Spleen (tissue), 7 donors: ENCODE measurements around the gene ABCA10.
"Not testable (repeated sequence)": the region's sequence is repeated elsewhere in the genome, so short reads cannot be mapped to it uniquely, and the experiment has no call there.

Source experiments
- CTCF ChIP-seq, 11 experiments: fragments of 200-600 bp in 7 of 11; fragments of 450-650 bp in 4 of 11; sonication (generic) in 4 of 11; IDR thresholded peaks in 8 of 11; conservative IDR thresholded peaks in 3 of 11; 1 replicate in 7 of 11; 2 replicates in 4 of 11; pipeline versions ENCODE4 v1.4.0 to v1.8.0; 2016 to 2021; ENCODE audit warnings: antibody characterized with exemption in 11 of 11, inconsistent platforms in 4 of 11, mild to moderate bottlenecking in 1 of 11
- POLR2A ChIP-seq, 3 donors: fragments of 450-650 bp; IDR thresholded peaks; one replicate each; pipeline ENCODE4 v1.5.1; 2017; ENCODE audit warnings: antibody characterized with exemption in 3 of 3, mild to moderate bottlenecking in 1 of 3
- POLR2AphosphoS5 ChIP-seq, 3 donors: sonication (generic); formaldehyde crosslinking; IDR thresholded peaks; one replicate each; pipeline ENCODE4 v1.5.1; 2017; ENCODE audit warnings: antibody characterized with exemption in 3 of 3
- donor health status: DM: no; HTN: no; CAD: no; lungs with moderate emphysema.
- donor health status: DM: no; HTN: no; CAD: no.
- donor health status: DM: no; HTN: no; CAD: no.

- not testable (repeated sequence) for TF ChIP-seq CTCF (IDR thresholded peaks at IDR 0.05 in 8 of 11, conservative IDR thresholded peaks at IDR 0.05 in 3 of 11); POLR2A (IDR thresholded peaks at IDR 0.05); POLR2AphosphoS5 (IDR thresholded peaks at IDR 0.05)
These were observed 32.4 kb downstream of the ABCA10 start for GRCh38 chr17:69196105-69196653.
